Measurements from ENCODE around the gene IGFALS.

Gene IGFALS

GRCh38 chr16:1793578-1794220 is at the start of gene IGFALS:
IGFALS (minus strand) TSS chr16:1793705; CDS start chr16:1793652, 53 bp downstream.
- Histone ChIP-seq H3K4me1 (ENCODE audit: control insufficient read depth, low read depth, low read length) (no peaks in the 10 kb centered on the region), H3K4me3 (ENCODE audit: low read length) (no peak within 1 kb of the TSS), H3K27me3 (ENCODE audit: control insufficient read depth, insufficient read depth, low read length) (no peaks in the 10 kb centered on the region), H3K9me3 (ENCODE audit: control insufficient read depth, low read depth, low read length) (peaks cover 8% of the 10 kb centered on the region), H3K27ac (ENCODE audit: low read length) (no peak within 1 kb of the TSS), H3K9ac (ENCODE audit: low read length) (no peak within 1 kb of the TSS), H3K36me3 (ENCODE audit: control insufficient read depth, low read depth, low read length) (peaks cover 6% of the 10 kb centered on the region)

GRCh38 chr16:1839554-1839953 is 46.0 kb upstream of the IGFALS start:
- Histone ChIP-seq H3K4me1 (ENCODE audit: control insufficient read depth, low read depth, low read length) (no peaks in the 10 kb centered on the region), H3K4me3 (ENCODE audit: low read length) (no peak overlapping the region), H3K9ac (ENCODE audit: low read length) (no peak overlapping the region), H3K36me3 (ENCODE audit: control insufficient read depth, low read depth, low read length) (no peaks in the 10 kb centered on the region), H3K27me3 (ENCODE audit: control insufficient read depth, insufficient read depth, low read length) (no peaks in the 10 kb centered on the region), H3K9me3 (ENCODE audit: control insufficient read depth, low read depth, low read length) (no peaks in the 10 kb centered on the region), H3K27ac (ENCODE audit: low read length) (no peak overlapping the region)

- Histone ChIP-seq H3K9ac (ENCODE audit: low read length) (no peak overlapping the region), H3K27me3 (ENCODE audit: control insufficient read depth, insufficient read depth, low read length) (no peaks in the 10 kb centered on the region), H3K9me3 (ENCODE audit: control insufficient read depth, low read depth, low read length) (no peaks in the 10 kb centered on the region), H3K27ac (ENCODE audit: low read length) (no peak overlapping the region), H3K4me1 (ENCODE audit: control insufficient read depth, low read depth, low read length) (no peaks in the 10 kb centered on the region), H3K36me3 (ENCODE audit: control insufficient read depth, low read depth, low read length) (no peaks in the 10 kb centered on the region), H3K4me3 (ENCODE audit: low read length) (no peak overlapping the region)
Measured at GRCh38 chr16:1834096-1834495, 40.6 kb upstream of the IGFALS start.

DNA sequence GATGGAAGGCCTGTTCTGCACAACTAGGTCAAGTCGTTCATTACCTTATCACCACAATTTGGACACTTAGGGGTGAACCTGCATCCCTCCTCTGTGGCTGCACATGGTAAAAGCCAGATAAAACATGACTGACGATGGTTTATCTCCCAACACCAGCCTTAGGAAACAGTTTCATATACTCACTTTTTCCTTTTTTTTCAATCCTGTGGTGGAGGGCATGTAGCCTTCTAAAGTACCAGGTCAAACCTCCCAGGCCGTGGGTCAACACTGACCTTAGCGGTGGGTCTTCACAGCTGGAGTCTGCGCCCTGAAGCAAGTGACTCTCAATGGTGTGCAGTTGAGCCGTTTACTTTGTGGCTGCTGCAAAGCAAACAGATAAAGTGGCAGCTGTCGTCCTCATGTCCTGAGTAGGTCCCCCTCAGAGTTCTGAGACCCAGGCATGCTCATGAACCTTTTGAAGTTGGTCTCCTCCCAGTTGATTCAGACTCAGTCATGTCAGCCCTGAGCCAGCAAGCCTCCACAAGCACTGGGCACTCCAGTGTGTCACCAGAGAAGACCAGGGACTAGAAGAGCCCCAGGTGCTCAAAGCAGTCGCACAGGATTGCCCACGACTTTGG is 39.4 kb upstream of the IGFALS start:
- H3K4me1 ChIP-seq (ENCODE audit: control insufficient read depth, low read depth, low read length) = no peaks in the 10 kb centered on the region
- H3K4me3 ChIP-seq (ENCODE audit: low read length) = no peak overlapping the region
- H3K27me3 ChIP-seq (ENCODE audit: control insufficient read depth, insufficient read depth, low read length) = no peaks in the 10 kb centered on the region
- H3K9me3 ChIP-seq (ENCODE audit: control insufficient read depth, low read depth, low read length) = no peaks in the 10 kb centered on the region
- no peak overlapping the region for H3K27ac ChIP-seq (ENCODE audit: low read length)
- no peak overlapping the region for H3K9ac ChIP-seq (ENCODE audit: low read length)
- no peaks in the 10 kb centered on the region for H3K36me3 ChIP-seq (ENCODE audit: control insufficient read depth, low read depth, low read length)

DNA sequence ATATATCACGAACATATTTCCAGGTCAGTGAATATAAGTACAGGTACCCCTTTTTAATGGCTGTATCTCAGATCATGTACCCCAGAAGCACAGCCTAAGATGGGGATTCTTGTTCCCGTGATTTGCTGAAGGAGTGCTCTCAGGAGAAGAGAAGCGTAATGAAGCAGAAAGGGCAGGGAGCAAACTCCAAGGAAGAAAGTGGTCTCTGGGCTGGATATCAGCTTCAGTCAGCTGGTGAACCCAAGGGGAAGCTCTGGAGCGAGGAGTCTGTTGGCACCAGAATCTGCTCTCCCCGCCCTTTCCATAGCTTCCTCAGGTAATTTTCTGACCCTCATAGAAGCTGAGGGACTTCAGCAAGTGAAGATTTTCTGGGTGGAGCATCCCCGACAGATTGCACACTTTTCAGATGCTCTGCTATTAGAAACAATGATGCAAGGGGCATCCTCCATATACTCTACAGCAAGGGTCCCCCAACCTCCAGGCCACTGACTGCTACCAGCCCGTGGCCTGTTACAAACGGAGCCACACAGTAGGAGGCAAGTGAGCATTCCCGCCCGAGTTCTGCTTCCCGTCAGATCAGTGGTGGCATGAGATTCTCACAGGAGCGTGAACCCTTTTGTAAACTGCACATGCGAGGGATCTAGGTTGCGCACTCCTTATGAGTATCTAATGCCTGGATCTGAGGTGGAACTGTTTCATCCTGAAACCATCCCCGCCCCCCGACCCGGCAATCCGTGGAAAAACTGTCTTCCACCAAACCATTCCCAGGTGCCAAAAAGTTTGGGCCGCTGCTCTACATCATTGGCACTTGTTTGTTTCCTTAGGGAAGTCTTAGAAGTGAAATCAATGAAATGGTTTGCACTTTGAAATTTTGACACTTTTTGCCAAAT is 37.9 kb upstream of the IGFALS start:
- Histone ChIP-seq H3K4me3 (ENCODE audit: low read length) (no peak overlapping the region), H3K9ac (ENCODE audit: low read length) (no peak overlapping the region)

DNA sequence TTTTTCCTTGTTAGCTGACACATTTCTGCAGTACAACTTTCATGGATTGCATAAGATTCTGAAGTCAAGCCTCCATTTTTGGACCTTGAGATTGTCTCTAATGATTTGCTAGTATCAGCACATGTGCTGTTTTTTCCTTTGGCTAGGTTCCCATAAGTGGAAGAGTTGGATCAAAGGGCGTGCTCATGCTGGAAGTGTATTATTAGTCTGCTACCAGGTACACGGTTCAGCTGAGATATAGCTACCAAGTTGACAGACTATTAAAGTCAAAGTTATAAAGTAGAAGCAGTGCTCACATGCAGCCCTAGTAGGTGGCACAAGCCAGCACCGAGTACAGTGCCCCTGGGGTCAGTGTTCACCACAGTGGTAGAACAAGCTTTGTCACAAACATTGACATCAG is 36.7 kb upstream of the IGFALS start:
- H3K9ac ChIP-seq (ENCODE audit: low read length) = no peak overlapping the region
- no peak overlapping the region for H3K4me3 ChIP-seq (ENCODE audit: low read length)
- no peak overlapping the region for H3K27ac ChIP-seq (ENCODE audit: low read length)
- no peaks in the 10 kb centered on the region for H3K4me1 ChIP-seq (ENCODE audit: control insufficient read depth, low read depth, low read length)
- H3K27me3 ChIP-seq (ENCODE audit: control insufficient read depth, insufficient read depth, low read length) = no peaks in the 10 kb centered on the region
- no peaks in the 10 kb centered on the region for H3K9me3 ChIP-seq (ENCODE audit: control insufficient read depth, low read depth, low read length)
- H3K36me3 ChIP-seq (ENCODE audit: control insufficient read depth, low read depth, low read length) = no peaks in the 10 kb centered on the region

More for the DNA sequence above, 37.9 kb upstream of the IGFALS start:
- no peaks in the 10 kb centered on the region for H3K4me1 ChIP-seq (ENCODE audit: control insufficient read depth, low read depth, low read length)
- H3K9me3 ChIP-seq (ENCODE audit: control insufficient read depth, low read depth, low read length) = no peaks in the 10 kb centered on the region
- H3K27me3 ChIP-seq (ENCODE audit: control insufficient read depth, insufficient read depth, low read length) = no peaks in the 10 kb centered on the region
- H3K27ac ChIP-seq (ENCODE audit: low read length) = no peak overlapping the region
- H3K36me3 ChIP-seq (ENCODE audit: control insufficient read depth, low read depth, low read length) = no peaks in the 10 kb centered on the region

DNA sequence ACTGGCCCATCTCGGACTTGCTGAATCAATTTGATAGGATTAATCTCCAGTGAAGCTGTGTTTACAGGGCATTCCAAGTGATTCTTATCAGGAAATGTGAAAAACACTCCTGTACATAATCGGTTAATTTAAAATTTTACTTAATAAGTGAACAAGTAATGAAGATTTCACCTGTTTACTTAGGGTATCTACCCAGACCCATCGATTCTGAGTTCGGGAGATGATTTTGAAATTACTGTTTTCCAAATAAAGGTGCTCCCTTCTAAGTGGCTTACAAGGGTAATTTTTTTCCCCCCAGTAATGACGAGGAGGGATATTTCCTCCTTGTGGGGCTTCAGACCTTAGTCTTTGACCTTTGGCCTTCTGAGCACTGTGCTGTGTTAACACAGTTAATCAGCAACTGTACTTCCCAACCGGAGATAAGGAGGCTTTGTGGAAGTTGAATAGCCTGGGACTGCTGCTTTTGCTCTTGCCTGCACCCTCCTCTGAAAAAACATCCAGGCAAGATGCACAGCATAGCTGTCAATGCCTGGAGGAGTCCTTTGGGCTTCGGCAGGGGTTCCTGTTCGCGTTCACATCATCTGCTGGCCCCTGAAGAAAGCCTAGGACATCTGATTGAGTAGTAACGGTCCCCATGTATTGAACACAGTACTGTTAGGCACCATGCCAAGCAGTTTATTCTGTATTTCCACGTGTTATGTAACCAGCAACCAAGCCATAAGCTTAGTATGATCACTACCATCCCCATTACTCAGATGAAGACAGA is 35.3 kb upstream of the IGFALS start:
- Histone ChIP-seq H3K27me3 (ENCODE audit: control insufficient read depth, insufficient read depth, low read length) (no peaks in the 10 kb centered on the region), H3K4me3 (ENCODE audit: low read length) (peak overlapping the region; percentile 98), H3K27ac (ENCODE audit: low read length) (no peak overlapping the region), H3K9ac (ENCODE audit: low read length) (no peak overlapping the region), H3K9me3 (ENCODE audit: control insufficient read depth, low read depth, low read length) (no peaks in the 10 kb centered on the region), H3K4me1 (ENCODE audit: control insufficient read depth, low read depth, low read length) (no peaks in the 10 kb centered on the region), H3K36me3 (ENCODE audit: control insufficient read depth, low read depth, low read length) (no peaks in the 10 kb centered on the region)

- Histone ChIP-seq H3K4me1 (ENCODE audit: control insufficient read depth, low read depth, low read length) (no peaks in the 10 kb centered on the region), H3K9me3 (ENCODE audit: control insufficient read depth, low read depth, low read length) (no peaks in the 10 kb centered on the region), H3K27ac (ENCODE audit: low read length) (no peak within 1 kb of the TSS), H3K4me3 (ENCODE audit: low read length) (peak within 1 kb of the TSS; percentile 98), H3K36me3 (ENCODE audit: control insufficient read depth, low read depth, low read length) (no peaks in the 10 kb centered on the region), H3K9ac (ENCODE audit: low read length) (peak within 1 kb of the TSS; percentile 75), H3K27me3 (ENCODE audit: control insufficient read depth, insufficient read depth, low read length) (no peaks in the 10 kb centered on the region)
Measured at GRCh38 chr16:1826691-1827573, 33.4 kb upstream of the IGFALS start, which contains the start of the genes FAHD1 and HAGH. FAHD1 (plus strand) TSS chr16:1827206; CDS start chr16:1827239, 33 bp downstream. HAGH (minus strand) TSS chr16:1826825; CDS start chr16:1826787, 38 bp downstream.

DNA sequence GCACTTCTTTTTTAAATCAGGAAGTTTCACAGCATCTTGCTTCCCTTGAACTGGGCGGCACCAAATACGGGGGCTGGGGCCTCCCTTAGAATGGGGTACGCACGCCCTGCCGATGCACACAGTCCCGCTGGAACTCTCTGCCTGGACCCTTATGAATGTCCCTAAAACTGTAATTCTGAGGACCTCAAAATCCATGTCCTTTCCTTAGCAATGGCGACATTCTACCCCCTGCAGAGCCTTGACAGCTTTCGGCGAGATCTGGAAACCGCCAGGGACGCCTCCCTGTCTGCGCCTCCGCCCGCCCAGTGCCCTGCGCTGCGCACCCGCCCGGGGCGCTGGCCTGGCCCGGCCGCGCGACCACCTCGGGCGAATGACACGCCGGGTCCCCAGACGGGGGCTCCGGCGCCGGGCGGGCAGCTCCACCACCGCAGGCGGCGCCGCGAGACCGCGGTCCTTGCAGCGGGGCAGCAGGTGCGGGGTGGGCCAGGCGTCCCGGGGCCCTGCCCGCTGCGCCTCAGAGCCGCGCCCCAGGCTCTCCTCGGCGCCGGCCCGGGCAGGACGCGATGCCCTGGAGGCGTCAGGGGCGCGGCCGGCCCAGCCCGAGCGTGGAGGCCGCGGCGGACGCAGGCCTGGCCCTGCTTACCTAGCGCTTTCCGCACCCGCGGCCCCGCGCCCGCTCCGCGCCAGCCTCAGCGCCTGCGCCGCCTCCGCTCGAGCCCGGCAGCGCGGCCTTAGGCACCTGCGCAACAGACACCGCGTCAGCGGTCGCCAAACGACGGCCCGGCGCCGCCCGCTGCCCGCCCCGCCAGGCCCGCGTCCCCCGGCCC is 32.6 kb upstream of the IGFALS start:
- peak overlapping the region; percentile 53 for H3K4me3 ChIP-seq (ENCODE audit: low read length)
- no peak overlapping the region for H3K27ac ChIP-seq (ENCODE audit: low read length)
- no peaks in the 10 kb centered on the region for H3K27me3 ChIP-seq (ENCODE audit: control insufficient read depth, insufficient read depth, low read length)
- no peaks in the 10 kb centered on the region for H3K36me3 ChIP-seq (ENCODE audit: control insufficient read depth, low read depth, low read length)
- H3K4me1 ChIP-seq (ENCODE audit: control insufficient read depth, low read depth, low read length) = no peaks in the 10 kb centered on the region
- H3K9me3 ChIP-seq (ENCODE audit: control insufficient read depth, low read depth, low read length) = no peaks in the 10 kb centered on the region
- H3K9ac ChIP-seq (ENCODE audit: low read length) = no peak overlapping the region

DNA sequence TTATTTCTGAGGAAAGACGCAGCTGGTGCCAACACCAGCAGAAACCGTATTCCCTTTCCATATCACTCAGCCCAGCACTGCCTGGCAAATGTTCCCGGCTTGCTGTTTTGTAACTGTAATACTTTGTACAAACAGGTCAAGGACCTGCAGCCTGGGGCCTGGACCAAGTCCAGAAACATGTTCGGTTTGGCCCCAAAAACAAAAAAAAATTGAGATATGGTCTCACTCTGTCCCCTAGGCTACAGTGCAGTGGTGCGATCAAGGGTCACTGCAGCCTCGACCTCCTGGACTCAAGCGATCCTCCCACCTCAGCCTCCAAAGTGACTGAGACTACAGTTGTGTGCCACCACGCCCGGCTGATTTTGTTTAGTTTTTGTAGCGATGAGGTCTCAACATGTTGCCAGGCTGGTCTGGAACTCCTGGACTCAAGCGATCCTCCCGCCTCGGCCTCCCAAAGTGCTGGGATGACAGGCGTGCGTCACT is 31.9 kb upstream of the IGFALS start:
- no peaks in the 10 kb centered on the region for H3K9me3 ChIP-seq (ENCODE audit: control insufficient read depth, low read depth, low read length)
- peak overlapping the region; percentile 53 for H3K4me3 ChIP-seq (ENCODE audit: low read length)
- H3K27me3 ChIP-seq (ENCODE audit: control insufficient read depth, insufficient read depth, low read length) = no peaks in the 10 kb centered on the region
- H3K36me3 ChIP-seq (ENCODE audit: control insufficient read depth, low read depth, low read length) = no peaks in the 10 kb centered on the region
- no peak overlapping the region for H3K27ac ChIP-seq (ENCODE audit: low read length)
- no peak overlapping the region for H3K9ac ChIP-seq (ENCODE audit: low read length)
- H3K4me1 ChIP-seq (ENCODE audit: control insufficient read depth, low read depth, low read length) = no peaks in the 10 kb centered on the region

All from iPS-18a (cell line).